Sigmoid colon (tissue), 4 donors: ENCODE results near the gene SKA2.

Experiments used
- CTCF ChIP-seq, 4 experiments: fragments of 450-650 bp in 3 of 4; fragments of 200-600 bp in 1 of 4; IDR thresholded peaks; one replicate each; pipeline ENCODE4 v1.5.1; 2016 to 2019; ENCODE audit warnings: antibody characterized with exemption in 4 of 4, mild to moderate bottlenecking in 3 of 4, moderate library complexity in 2 of 4
- EP300 ChIP-seq, 4 donors: sonication (generic); formaldehyde crosslinking; IDR thresholded peaks; one replicate each; pipeline ENCODE4 v1.6.1; 2017; ENCODE audit warnings: antibody characterized with exemption in 4 of 4
- POLR2AphosphoS5 ChIP-seq, 4 donors: sonication (generic); formaldehyde crosslinking; IDR thresholded peaks; one replicate each; pipeline ENCODE4 v1.6.1; 2017; ENCODE audit warnings: antibody characterized with exemption in 4 of 4

- no peak for TF ChIP-seq CTCF (IDR thresholded peaks at IDR 0.05)
- TF ChIP-seq EP300 (IDR thresholded peaks at IDR 0.05) = no peak
- TF ChIP-seq POLR2AphosphoS5 (IDR thresholded peaks at IDR 0.05) = no peak
These were observed 38.4 kb upstream of the SKA2 start for GRCh38 chr17:59193336-59193862.
